Duodenal mucosa (tissue), 2 donors: ENCODE data around the gene NEGR1.

Experiments used
- H3K27ac ChIP-seq: one replicate; pipeline ENCODE4 v1.7.0; 2013; ENCODE audit warnings: low read depth, low read length
- H3K27me3 ChIP-seq, 2 donors: one replicate each; pipeline ENCODE4 v1.7.0; 2013; ENCODE audit warnings: low read length in 2 of 2, control low read depth in 1 of 2; ENCODE audit not compliant: insufficient read depth in 2 of 2, control insufficient read depth in 1 of 2
- H3K36me3 ChIP-seq, 2 donors: one replicate each; pipeline ENCODE4 v1.7.0; 2013; ENCODE audit warnings: low read length in 2 of 2, control low read depth in 1 of 2; ENCODE audit not compliant: insufficient read depth in 2 of 2, control insufficient read depth in 1 of 2
- H3K4me1 ChIP-seq, 2 donors: one replicate each; pipeline ENCODE4 v1.7.0; 2013; ENCODE audit warnings: low read length in 2 of 2, control low read depth in 1 of 2; ENCODE audit not compliant: insufficient read depth in 2 of 2, control insufficient read depth in 1 of 2
- H3K4me3 ChIP-seq, 2 donors: one replicate each; pipeline ENCODE4 v1.7.0; 2013; ENCODE audit warnings: low read length in 2 of 2, low read depth in 1 of 2
- H3K9ac ChIP-seq, 2 donors: one replicate each; pipeline ENCODE4 v1.7.0; 2013; ENCODE audit warnings: low read length in 2 of 2, low read depth in 1 of 2
- H3K9me3 ChIP-seq, 2 donors: one replicate each; pipeline ENCODE4 v1.7.0; 2013; ENCODE audit warnings: low read length in 2 of 2, control low read depth in 1 of 2; ENCODE audit not compliant: control insufficient read depth in 1 of 2

NEGR1 gene

DNA sequence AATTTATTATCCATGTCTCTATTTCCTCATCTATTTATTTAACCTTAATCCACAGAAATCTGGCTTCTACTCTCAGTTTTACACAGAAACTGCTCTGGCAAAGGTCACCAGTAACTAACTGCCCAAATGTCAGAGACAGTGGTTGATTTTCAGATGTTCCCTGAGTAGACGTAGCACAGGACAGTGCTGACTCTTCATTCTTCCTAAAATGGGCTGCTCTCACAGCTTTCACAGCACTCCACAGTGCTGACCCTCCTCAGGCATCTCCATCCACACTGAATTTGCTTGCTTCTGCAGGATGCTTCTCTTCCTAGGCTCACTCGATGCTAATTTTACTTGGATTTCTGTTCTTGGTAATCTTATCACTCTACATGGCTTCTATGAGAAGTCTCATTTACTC is 693.3 kb downstream of the NEGR1 start:
- Histone ChIP-seq H3K4me3 (no peak overlapping the region), H3K9ac (no peak overlapping the region), H3K9me3 (no peaks in the 10 kb centered on the region), H3K27me3 (no peaks in the 10 kb centered on the region), H3K27ac (no peak overlapping the region), H3K36me3 (no peaks in the 10 kb centered on the region), H3K4me1 (no peaks in the 10 kb centered on the region)

- H3K4me1 ChIP-seq: no peaks in the 10 kb centered on the region
- H3K36me3 ChIP-seq: no peaks in the 10 kb centered on the region
- H3K4me3 ChIP-seq: no peak overlapping the region
- no peaks in the 10 kb centered on the region for H3K27me3 ChIP-seq
- no peak overlapping the region for H3K27ac ChIP-seq
- no peak overlapping the region for H3K9ac ChIP-seq
- H3K9me3 ChIP-seq: no peaks in the 10 kb centered on the region
Measured at GRCh38 chr1:71587961-71588360, 694.4 kb downstream of the NEGR1 start.

DNA sequence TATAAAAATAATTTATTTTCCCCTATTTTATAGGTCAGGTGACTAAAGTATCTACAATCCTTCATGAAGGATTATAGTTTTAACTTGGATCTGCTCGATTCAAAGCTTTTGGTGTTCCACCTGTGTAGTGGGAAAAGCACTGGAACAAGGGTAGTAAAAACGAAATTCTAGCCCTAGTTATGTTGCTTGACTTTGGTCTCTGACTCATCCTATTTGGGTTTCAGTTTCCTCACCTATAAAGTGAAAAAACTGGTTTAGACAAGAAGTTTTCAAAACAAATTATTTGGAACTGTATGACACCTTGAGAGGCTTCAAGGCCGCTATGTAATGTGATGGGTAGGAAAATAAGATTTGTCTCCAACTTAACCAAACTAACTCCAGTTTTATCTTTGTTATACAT is 696.3 kb downstream of the NEGR1 start:
- H3K36me3 ChIP-seq: no peaks in the 10 kb centered on the region
- H3K27me3 ChIP-seq: no peaks in the 10 kb centered on the region
- no peak overlapping the region for H3K27ac ChIP-seq
- H3K9me3 ChIP-seq: no peaks in the 10 kb centered on the region
- no peak overlapping the region for H3K9ac ChIP-seq
- H3K4me1 ChIP-seq: no peaks in the 10 kb centered on the region
- H3K4me3 ChIP-seq: no peak overlapping the region

DNA sequence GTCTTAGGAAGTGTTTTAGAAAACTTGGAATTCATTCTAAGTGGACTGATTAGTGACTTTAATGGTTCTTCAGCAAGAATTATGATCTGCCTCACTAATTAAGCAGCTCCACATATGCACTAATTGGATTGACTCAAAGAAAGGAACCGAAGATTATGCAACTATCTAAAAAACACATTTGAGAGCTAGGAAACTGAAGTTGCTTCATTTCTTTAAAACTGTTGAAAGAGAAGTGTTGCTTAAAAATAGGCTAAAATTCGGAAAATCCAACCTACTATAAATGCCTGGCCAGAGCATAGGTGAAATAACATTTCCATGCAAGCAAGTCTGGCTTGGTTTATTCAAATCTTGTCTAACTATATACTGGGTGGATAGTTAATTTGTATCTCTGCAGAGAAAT is 698.6 kb downstream of the NEGR1 start:
- no peaks in the 10 kb centered on the region for H3K4me1 ChIP-seq
- H3K27me3 ChIP-seq: no peaks in the 10 kb centered on the region
- no peaks in the 10 kb centered on the region for H3K9me3 ChIP-seq
- no peak overlapping the region for H3K9ac ChIP-seq
- H3K27ac ChIP-seq: no peak overlapping the region
- H3K36me3 ChIP-seq: no peaks in the 10 kb centered on the region
- no peak overlapping the region for H3K4me3 ChIP-seq

DNA sequence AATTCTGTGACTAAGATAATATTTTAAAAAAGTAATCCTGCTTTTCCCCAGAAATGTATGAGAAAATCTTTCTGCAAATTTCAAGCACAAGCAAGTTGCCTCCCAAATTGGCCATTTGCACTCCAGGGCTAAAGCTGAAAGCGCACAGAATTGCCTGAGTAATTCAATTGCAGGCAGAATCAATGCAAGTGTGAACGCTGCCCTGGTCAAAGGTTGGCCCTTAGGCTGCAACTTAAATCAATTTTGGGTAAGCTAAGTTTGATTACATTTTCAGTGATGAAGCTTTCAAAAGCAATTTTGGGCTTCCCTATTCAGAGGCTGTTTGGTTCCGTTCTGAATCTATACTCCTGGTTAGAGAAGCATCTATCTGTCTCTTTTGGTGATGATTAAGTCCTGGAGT is 699.7 kb downstream of the NEGR1 start:
- H3K9me3 ChIP-seq: no peaks in the 10 kb centered on the region
- no peak overlapping the region for H3K27ac ChIP-seq
- no peak overlapping the region for H3K9ac ChIP-seq
- no peaks in the 10 kb centered on the region for H3K36me3 ChIP-seq
- H3K4me3 ChIP-seq: no peak overlapping the region
- H3K4me1 ChIP-seq: no peaks in the 10 kb centered on the region
- no peaks in the 10 kb centered on the region for H3K27me3 ChIP-seq

DNA sequence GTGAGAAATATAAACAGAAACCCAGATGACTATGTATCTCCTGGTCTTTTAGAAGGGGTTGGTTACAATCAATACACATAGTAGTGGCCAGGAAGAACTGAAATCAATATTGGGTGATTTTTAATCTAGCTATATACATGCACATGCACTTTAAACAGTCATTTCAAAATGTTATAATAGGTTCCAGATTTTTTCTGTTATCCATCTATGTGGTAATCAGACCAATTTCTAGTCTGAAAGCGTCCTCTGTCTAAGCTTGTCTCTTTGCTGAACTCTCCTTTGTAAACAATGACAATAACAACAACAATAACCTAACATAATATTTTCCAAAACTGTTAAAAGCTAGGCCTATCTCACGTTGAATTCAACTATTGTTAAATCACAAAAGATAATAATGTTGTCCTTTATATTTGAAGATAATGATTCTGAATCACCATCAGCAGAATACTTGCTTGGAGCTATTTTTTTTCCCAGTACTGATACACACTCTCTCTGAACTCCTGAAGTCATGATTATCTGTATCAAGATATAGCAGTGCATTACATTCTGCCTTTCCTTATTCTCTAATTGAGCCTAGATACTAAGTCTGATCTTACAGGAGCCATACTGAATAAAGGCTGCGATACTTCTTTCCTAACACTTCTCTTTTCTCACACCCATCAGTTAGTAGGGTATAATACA is 704.7 kb downstream of the NEGR1 start:
- Histone ChIP-seq H3K27me3 (no peaks in the 10 kb centered on the region), H3K4me3 (no peak overlapping the region), H3K4me1 (no peaks in the 10 kb centered on the region), H3K36me3 (no peaks in the 10 kb centered on the region), H3K9me3 (no peaks in the 10 kb centered on the region), H3K9ac (no peak overlapping the region), H3K27ac (no peak overlapping the region)

GRCh38 chr1:71572038-71572437 is 710.3 kb downstream of the NEGR1 start:
- Histone ChIP-seq H3K27ac (no peak overlapping the region), H3K4me3 (no peak overlapping the region), H3K36me3 (no peaks in the 10 kb centered on the region), H3K9ac (no peak overlapping the region), H3K4me1 (no peaks in the 10 kb centered on the region), H3K9me3 (no peaks in the 10 kb centered on the region), H3K27me3 (no peaks in the 10 kb centered on the region)

GRCh38 chr1:71566413-71566812 is 715.9 kb downstream of the NEGR1 start:
- Histone ChIP-seq H3K4me1 (no peaks in the 10 kb centered on the region), H3K4me3 (no peak overlapping the region), H3K27me3 (no peaks in the 10 kb centered on the region), H3K36me3 (no peaks in the 10 kb centered on the region), H3K9ac (no peak overlapping the region), H3K9me3 (no peaks in the 10 kb centered on the region), H3K27ac (no peak overlapping the region)

- Histone ChIP-seq H3K36me3 (no peaks in the 10 kb centered on the region), H3K4me1 (no peaks in the 10 kb centered on the region), H3K9me3 (no peaks in the 10 kb centered on the region), H3K27ac (no peak overlapping the region), H3K4me3 (no peak overlapping the region), H3K27me3 (no peaks in the 10 kb centered on the region), H3K9ac (no peak overlapping the region)
Measured at GRCh38 chr1:71565831-71566230, 716.5 kb downstream of the NEGR1 start.

DNA sequence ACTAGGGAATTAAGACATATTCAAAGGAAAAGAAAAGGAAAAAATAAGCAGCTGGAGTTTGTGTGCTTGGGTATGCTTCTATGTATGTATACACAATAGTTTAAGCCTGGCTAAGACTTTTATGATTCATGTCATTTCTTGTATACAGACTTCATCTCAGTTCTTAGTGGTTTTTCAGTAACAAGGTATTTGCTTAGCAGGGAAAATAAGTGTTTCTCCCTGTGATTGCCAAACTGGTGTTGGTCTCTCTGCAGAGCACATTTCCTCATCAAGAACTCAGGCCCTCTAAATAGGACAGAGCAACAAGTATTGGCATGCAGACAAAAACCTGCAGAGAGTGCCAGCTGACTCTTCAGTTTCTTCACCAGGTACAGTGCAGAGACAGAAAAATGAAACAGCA is 717.1 kb downstream of the NEGR1 start:
- no peak overlapping the region for H3K9ac ChIP-seq
- no peak overlapping the region for H3K4me3 ChIP-seq
- H3K27ac ChIP-seq: no peak overlapping the region
- H3K27me3 ChIP-seq: no peaks in the 10 kb centered on the region
- no peaks in the 10 kb centered on the region for H3K9me3 ChIP-seq
- H3K4me1 ChIP-seq: no peaks in the 10 kb centered on the region
- H3K36me3 ChIP-seq: no peaks in the 10 kb centered on the region

DNA sequence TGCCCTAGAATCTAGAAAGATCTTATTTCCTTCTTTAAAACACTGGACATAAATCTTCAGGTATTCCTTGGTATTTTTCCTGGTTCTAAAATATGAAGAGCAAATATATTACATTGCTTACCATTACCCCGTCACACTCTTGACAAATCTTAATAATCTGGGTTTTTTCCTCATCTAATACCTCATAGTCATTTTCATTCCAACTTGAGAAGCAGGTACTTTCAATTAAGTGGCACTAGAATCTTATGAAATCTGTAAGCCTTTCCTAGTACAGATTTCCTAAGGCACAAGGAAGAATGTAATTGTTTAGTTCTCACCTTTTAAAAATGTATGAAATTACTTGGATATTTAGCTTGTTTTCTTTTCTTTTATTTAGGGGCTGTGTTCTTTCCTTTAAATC is 720.0 kb downstream of the NEGR1 start:
- Histone ChIP-seq H3K4me1 (no peaks in the 10 kb centered on the region), H3K9me3 (no peaks in the 10 kb centered on the region), H3K9ac (no peak overlapping the region), H3K27me3 (no peaks in the 10 kb centered on the region), H3K36me3 (no peaks in the 10 kb centered on the region), H3K27ac (no peak overlapping the region), H3K4me3 (no peak overlapping the region)
